ENCODE results near the gene GRIN2A.

Gene GRIN2A

GRCh38 chr16:10130538-10130937 is 51.7 kb downstream of the GRIN2A start:
- DNase-seq (ENCODE audit: low read depth), result no peak

GRCh38 chr16:10128397-10129258 is 53.6 kb downstream of the GRIN2A start:
- no peak for DNase-seq (ENCODE audit: low read depth)

- DNase-seq (ENCODE audit: low read depth), result no peak
Measured at GRCh38 chr16:10126686-10127085, 55.5 kb downstream of the GRIN2A start.

- DNase-seq (ENCODE audit: low read depth), result no peak
Measured at GRCh38 chr16:10123141-10123540, 59.1 kb downstream of the GRIN2A start.

GRCh38 chr16:10122546-10122945 is 59.7 kb downstream of the GRIN2A start:
- DNase-seq (ENCODE audit: low read depth), result no peak

GRCh38 chr16:10121897-10122425 is 60.3 kb downstream of the GRIN2A start:
- no peak for DNase-seq (ENCODE audit: low read depth)

GRCh38 chr16:10121491-10121890 is 60.7 kb downstream of the GRIN2A start:
- no peak for DNase-seq (ENCODE audit: low read depth)

- no peak for DNase-seq (ENCODE audit: low read depth)
Measured at GRCh38 chr16:10120953-10121352, 61.3 kb downstream of the GRIN2A start.

- no peak for DNase-seq (ENCODE audit: low read depth)
Measured at GRCh38 chr16:10114409-10114808, 67.8 kb downstream of the GRIN2A start.

GRCh38 chr16:10113248-10113647 is 69.0 kb downstream of the GRIN2A start:
- DNase-seq (ENCODE audit: low read depth), result no peak

- DNase-seq (ENCODE audit: low read depth), result no peak
Measured at GRCh38 chr16:10112021-10112420, 70.2 kb downstream of the GRIN2A start.

- DNase-seq (ENCODE audit: low read depth), result no peak
Measured at GRCh38 chr16:10111156-10111761, 71.0 kb downstream of the GRIN2A start.

GRCh38 chr16:10110552-10110951 is 71.7 kb downstream of the GRIN2A start:
- no peak for DNase-seq (ENCODE audit: low read depth)

GRCh38 chr16:10107081-10107480 is 75.1 kb downstream of the GRIN2A start:
- no peak for DNase-seq (ENCODE audit: low read depth)

GRCh38 chr16:10103700-10104099 is 78.5 kb downstream of the GRIN2A start:
- DNase-seq (ENCODE audit: low read depth), result no peak

GRCh38 chr16:10103118-10103517 is 79.1 kb downstream of the GRIN2A start:
- DNase-seq (ENCODE audit: low read depth), result no peak

GRCh38 chr16:10100829-10101228 is 81.4 kb downstream of the GRIN2A start:
- DNase-seq (ENCODE audit: low read depth), result no peak

GRCh38 chr16:10098991-10099390 is 83.2 kb downstream of the GRIN2A start:
- no peak for DNase-seq (ENCODE audit: low read depth)

GRCh38 chr16:10097271-10097670 is 85.0 kb downstream of the GRIN2A start:
- no peak for DNase-seq (ENCODE audit: low read depth)

- no peak for DNase-seq (ENCODE audit: low read depth)
Measured at GRCh38 chr16:10093576-10093975, 88.7 kb downstream of the GRIN2A start.

GRCh38 chr16:10090816-10091215 is 91.4 kb downstream of the GRIN2A start:
- DNase-seq (ENCODE audit: low read depth), result no peak

GRCh38 chr16:10088380-10088793 is 93.8 kb downstream of the GRIN2A start:
- no peak for DNase-seq (ENCODE audit: low read depth)

GRCh38 chr16:10087151-10087550 is 95.1 kb downstream of the GRIN2A start:
- no peak for DNase-seq (ENCODE audit: low read depth)

Measured in activated gamma-delta T cell treated with anti-CD3 and anti-CD28 coated beads, Interleukin-2, amount 50 U/mL, for 16 hours (primary cell).